Measurements from ENCODE around the gene PRKAB1.

DNA sequence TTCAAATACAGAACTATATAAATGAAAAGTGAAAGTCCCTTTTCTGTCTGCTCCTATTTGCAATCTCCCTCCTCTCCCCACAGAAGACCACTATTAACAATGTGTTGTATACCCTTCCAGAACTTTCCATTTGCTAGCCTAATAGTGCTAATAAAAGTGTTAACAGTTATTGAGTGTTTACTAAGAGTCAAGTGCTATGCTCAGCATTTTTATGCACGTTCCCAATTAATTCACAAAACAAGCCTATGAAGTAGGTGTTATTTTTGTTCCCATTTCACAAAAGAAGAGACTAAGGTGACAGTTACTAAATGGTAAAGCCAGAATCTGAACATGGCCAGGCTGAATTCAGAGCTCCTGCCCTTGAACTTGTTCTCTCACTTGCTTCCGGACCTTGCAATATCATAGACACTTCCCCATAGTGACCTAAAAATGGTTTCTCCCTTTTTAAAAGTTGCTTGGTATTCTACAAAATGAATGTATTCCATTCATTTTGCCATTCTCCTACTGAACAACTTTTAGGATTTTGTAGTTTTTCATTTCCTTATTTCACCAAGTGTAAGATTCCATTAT, 1.6 kb upstream of the PRKAB1 start:
- TF ChIP-seq EP300 (IDR thresholded peaks at IDR 0.05) (no peak), POLR2A (IDR thresholded peaks at IDR 0.05) (no peak)
- TF ChIP-seq, protein P1, sequence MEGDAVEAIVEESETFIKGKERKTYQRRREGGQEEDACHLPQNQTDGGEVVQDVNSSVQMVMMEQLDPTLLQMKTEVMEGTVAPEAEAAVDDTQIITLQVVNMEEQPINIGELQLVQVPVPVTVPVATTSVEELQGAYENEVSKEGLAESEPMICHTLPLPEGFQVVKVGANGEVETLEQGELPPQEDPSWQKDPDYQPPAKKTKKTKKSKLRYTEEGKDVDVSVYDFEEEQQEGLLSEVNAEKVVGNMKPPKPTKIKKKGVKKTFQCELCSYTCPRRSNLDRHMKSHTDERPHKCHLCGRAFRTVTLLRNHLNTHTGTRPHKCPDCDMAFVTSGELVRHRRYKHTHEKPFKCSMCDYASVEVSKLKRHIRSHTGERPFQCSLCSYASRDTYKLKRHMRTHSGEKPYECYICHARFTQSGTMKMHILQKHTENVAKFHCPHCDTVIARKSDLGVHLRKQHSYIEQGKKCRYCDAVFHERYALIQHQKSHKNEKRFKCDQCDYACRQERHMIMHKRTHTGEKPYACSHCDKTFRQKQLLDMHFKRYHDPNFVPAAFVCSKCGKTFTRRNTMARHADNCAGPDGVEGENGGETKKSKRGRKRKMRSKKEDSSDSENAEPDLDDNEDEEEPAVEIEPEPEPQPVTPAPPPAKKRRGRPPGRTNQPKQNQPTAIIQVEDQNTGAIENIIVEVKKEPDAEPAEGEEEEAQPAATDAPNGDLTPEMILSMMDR (IDR thresholded peaks at IDR 0.05), result no peak

All from gastroesophageal sphincter (tissue), 3 donors.